WTC11 (cell line): ENCODE results near the gene ZBTB16. TPM values are rescaled to one million over a fixed set of nuclear protein-coding genes. Genes with fewer than 3 reads are reported as not detected.

ENCODE experiments used
- ATAC-seq: fragments of 200-7000 bp; cut with Tn5 transposase; 2 replicates; pipeline ENCODE4 v1.10.0; 2021; ENCODE audit warnings: mild to moderate bottlenecking, moderate library complexity
- CTCF ChIA-PET: fragments of 300-600 bp; sonication (Branson Sonifier 250); formaldehyde crosslinking; loops from one replicate; lab custom pipeline; 2021; ENCODE audit warnings: antibody characterized with exemption; lab: Charles Lee
- POLR2A ChIA-PET: fragments of 350-600 bp; sonication (Branson Sonifier 250); formaldehyde crosslinking; loops from one replicate; lab custom pipeline; 2021; ENCODE audit warnings: antibody characterized with exemption; lab: Charles Lee
- DNase-seq: peaks from one replicate; pipeline ENCODE4 v3.0.0; 2021; ENCODE audit warnings: low spot score
- H3K27ac Mint-ChIP-seq: 2 replicates; pipeline ENCODE4 v1.8.0; 2021; ENCODE audit warnings: mixed read lengths
- H3K27me3 Mint-ChIP-seq: 2 replicates; pipeline ENCODE4 v1.8.0; 2021; ENCODE audit warnings: low read depth, mild to moderate bottlenecking, moderate library complexity, mixed read lengths
- H3K36me3 Mint-ChIP-seq: 2 replicates; pipeline ENCODE4 v1.8.0; 2021; ENCODE audit warnings: mixed read lengths
- H3K4me1 Mint-ChIP-seq: 2 replicates; pipeline ENCODE4 v1.8.0; 2022; ENCODE audit warnings: mixed read lengths
- H3K4me3 Mint-ChIP-seq: 2 replicates; pipeline ENCODE4 v1.8.0; 2021; ENCODE audit warnings: mild to moderate bottlenecking, moderate library complexity, mixed read lengths
- H3K9me3 Mint-ChIP-seq: 2 replicates; pipeline ENCODE4 v1.8.0; 2021; ENCODE audit warnings: mixed read lengths
- CDX4 ChIP-seq: fragments of 250-450 bp; sonication (Bioruptor Pico); IDR thresholded peaks from 2 replicates; pipeline ENCODE4 v1.9.0; 2021; ENCODE audit warnings: moderate library complexity, mild to moderate bottlenecking, inconsistent platforms, borderline replicate concordance
- CREM ChIP-seq: sonication (generic); formaldehyde crosslinking; IDR thresholded peaks from 2 replicates; pipeline ENCODE4 v1.8.1; 2022; ENCODE audit warnings: mild to moderate bottlenecking, missing genetic modification reagents, moderate library complexity
- E2F1 ChIP-seq: sonication (generic); formaldehyde crosslinking; IDR thresholded peaks from 2 replicates; pipeline ENCODE4 v1.8.0; 2022; ENCODE audit warnings: mild to moderate bottlenecking, missing genetic modification reagents
- ERG ChIP-seq: fragments of 250-450 bp; sonication (Bioruptor Pico); IDR thresholded peaks from 2 replicates; pipeline ENCODE4 v1.8.0; 2021; ENCODE audit warnings: mild to moderate bottlenecking
- ETV6 ChIP-seq: sonication (generic); formaldehyde crosslinking; IDR thresholded peaks from 2 replicates; pipeline ENCODE4 v1.8.1; 2022; ENCODE audit warnings: mild to moderate bottlenecking, missing genetic modification reagents
- JUN ChIP-seq: sonication (generic); formaldehyde crosslinking; IDR thresholded peaks from 2 replicates; pipeline ENCODE4 v1.8.0; 2023; ENCODE audit warnings: mild to moderate bottlenecking, missing genetic modification reagents
- NFE2L1 ChIP-seq: sonication (generic); formaldehyde crosslinking; IDR thresholded peaks from 2 replicates; pipeline ENCODE4 v1.8.1; 2023; ENCODE audit warnings: missing genetic modification reagents
- OVOL2 ChIP-seq: fragments of 250-450 bp; sonication (Bioruptor Pico); IDR thresholded peaks from 2 replicates; pipeline ENCODE4 v1.9.0; 2021; ENCODE audit warnings: mild to moderate bottlenecking, borderline replicate concordance
- SP1 ChIP-seq: sonication (generic); formaldehyde crosslinking; conservative IDR thresholded peaks from 2 replicates; pipeline ENCODE4 v1.8.1; 2022; ENCODE audit warnings: missing genetic modification reagents
- TEAD1 ChIP-seq: sonication (generic); formaldehyde crosslinking; IDR thresholded peaks from 2 replicates; pipeline ENCODE4 v1.8.0; 2022; ENCODE audit warnings: mild to moderate bottlenecking, missing genetic modification reagents
- USF2 ChIP-seq: sonication (generic); formaldehyde crosslinking; IDR thresholded peaks from 2 replicates; pipeline ENCODE4 v1.8.1; 2023; ENCODE audit warnings: mild to moderate bottlenecking, missing genetic modification reagents, moderate library complexity
- ZBTB21 ChIP-seq: sonication (generic); formaldehyde crosslinking; IDR thresholded peaks from 2 replicates; pipeline ENCODE4 v1.8.1; 2023; ENCODE audit warnings: mild to moderate bottlenecking, missing genetic modification reagents, borderline replicate concordance
- ZNF121 ChIP-seq: sonication (generic); formaldehyde crosslinking; IDR thresholded peaks from 2 replicates; pipeline ENCODE4 v1.8.0; 2023; ENCODE audit warnings: missing genetic modification reagents
- ZNF138 ChIP-seq: sonication (generic); formaldehyde crosslinking; conservative IDR thresholded peaks from 2 replicates; pipeline ENCODE4 v1.8.1; 2022; ENCODE audit warnings: mild to moderate bottlenecking, moderate library complexity, missing genetic modification reagents
- ZNF219 ChIP-seq: sonication (generic); formaldehyde crosslinking; IDR thresholded peaks from 2 replicates; pipeline ENCODE4 v1.8.0; 2023; ENCODE audit warnings: missing genetic modification reagents, mild to moderate bottlenecking, borderline replicate concordance
- ZNF232 ChIP-seq: sonication (generic); formaldehyde crosslinking; IDR thresholded peaks from 2 replicates; pipeline ENCODE4 v1.8.0; 2022; ENCODE audit warnings: mild to moderate bottlenecking, missing genetic modification reagents
- ZNF425 ChIP-seq: fragments of 250-450 bp; sonication (Bioruptor Pico); conservative IDR thresholded peaks from 2 replicates; pipeline ENCODE4 v1.9.0; 2021; ENCODE audit warnings: mild to moderate bottlenecking
- ZNF671 ChIP-seq: fragments of 250-450 bp; sonication (Bioruptor Pico); IDR thresholded peaks from 2 replicates; pipeline ENCODE4 v1.8.0; 2021; ENCODE audit warnings: mild to moderate bottlenecking
- total RNA-seq: library from RNA; stranded (reverse); gene quantifications from 3 replicates; pipeline ENCODE4 v1.2.3, GENCODE V29; 2021

ZBTB16 gene
- total RNA-seq, 1 experiment from 2014 or later, result 0.57 TPM

GRCh38 chr11:114031967-114032320, 27.6 kb upstream of the ZBTB16 start:
- CTCF ChIA-PET, result interaction anchor here (7.0 kb wide), 1 partner anchor 230 kb away, joined by 47 read pairs; no protein-coding TSS in a partner anchor
- H3K36me3 Mint-ChIP-seq, result no peaks in the 10 kb centered on the region
- peaks cover under 1% of the 10 kb centered on the region; the same call in 1 of the 2 replicates for H3K4me1 Mint-ChIP-seq
- TF ChIP-seq USF2 (CRISPR knock-in tag) (no peak), TEAD1 (CRISPR knock-in tag) (no peak), ZBTB21 (no peak), E2F1 (CRISPR knock-in tag) (no peak), ZNF671 (CRISPR knock-in tag) (no peak), ZNF121 (CRISPR knock-in tag) (no peak), ZNF425 (CRISPR knock-in tag) (no peak), ETV6 (CRISPR knock-in tag) (no peak)
- DNase-seq, result no peak
- H3K9me3 Mint-ChIP-seq, result no peaks in the 10 kb centered on the region
- POLR2A ChIA-PET, result no interaction called here
- H3K4me3 Mint-ChIP-seq, result no peak overlapping the region
- no peak overlapping the region for H3K27ac Mint-ChIP-seq
- no peak for ATAC-seq
- H3K27me3 Mint-ChIP-seq, result no peaks in the 10 kb centered on the region; the same call in none of the 2 replicates

GRCh38 chr11:114033066-114033465, 26.4 kb upstream of the ZBTB16 start:
- H3K4me3 Mint-ChIP-seq, result no peak overlapping the region
- TF ChIP-seq ZNF219 (CRISPR knock-in tag) (no peak), NFE2L1 (CRISPR knock-in tag) (no peak), SP1 (CRISPR knock-in tag) (no peak), E2F1 (CRISPR knock-in tag) (no peak), ZNF232 (CRISPR knock-in tag) (no peak), CREM (CRISPR knock-in tag) (no peak)
- TF ChIP-seq, all 79 proteins: peak for 0
- H3K36me3 Mint-ChIP-seq, result no peaks in the 10 kb centered on the region
- DNase-seq (no peak), ATAC-seq (no peak)
- H3K4me1 Mint-ChIP-seq, result no peaks in the 10 kb centered on the region
- no peaks in the 10 kb centered on the region; the same call in none of the 2 replicates for H3K27me3 Mint-ChIP-seq
- CTCF ChIA-PET, result interaction anchor here (1.4 to 7.3 kb wide), 2 partner anchors 16 to 227 kb away, joined by 4 to 102 read pairs; no protein-coding TSS in a partner anchor
- no peaks in the 10 kb centered on the region for H3K9me3 Mint-ChIP-seq
- POLR2A ChIA-PET, result no interaction called here
- no peak overlapping the region for H3K27ac Mint-ChIP-seq

GRCh38 chr11:114033572-114033971, 25.9 kb upstream of the ZBTB16 start:
- no peak for DNase-seq
- Mint-ChIP-seq H3K9me3 (no peaks in the 10 kb centered on the region), H3K4me1 (no peaks in the 10 kb centered on the region), H3K4me3 (no peak overlapping the region), H3K27ac (no peak overlapping the region), H3K36me3 (no peaks in the 10 kb centered on the region), H3K27me3 (no peaks in the 10 kb centered on the region; the same call in none of the 2 replicates)
- TF ChIP-seq CDX4 (CRISPR knock-in tag) (no peak), ERG (CRISPR knock-in tag) (no peak), JUN (CRISPR knock-in tag) (no peak), E2F1 (CRISPR knock-in tag) (no peak), ZNF138 (CRISPR knock-in tag) (no peak), OVOL2 (CRISPR knock-in tag) (no peak)
- POLR2A ChIA-PET, result no interaction called here
- CTCF ChIA-PET, result interaction anchor here (1.4 to 7.3 kb wide), 2 partner anchors 15 to 227 kb away, joined by 4 to 102 read pairs; no protein-coding TSS in a partner anchor
- no peak for ATAC-seq
